Measurements from ENCODE around the gene DHX29. TPM values are rescaled to one million over a fixed set of nuclear protein-coding genes. Genes with fewer than 3 reads are reported as not detected.

Gene DHX29
- total RNA-seq, 4 donors from 2014 or later = 31.8 to 43.3 (median 35.9) TPM

DNA sequence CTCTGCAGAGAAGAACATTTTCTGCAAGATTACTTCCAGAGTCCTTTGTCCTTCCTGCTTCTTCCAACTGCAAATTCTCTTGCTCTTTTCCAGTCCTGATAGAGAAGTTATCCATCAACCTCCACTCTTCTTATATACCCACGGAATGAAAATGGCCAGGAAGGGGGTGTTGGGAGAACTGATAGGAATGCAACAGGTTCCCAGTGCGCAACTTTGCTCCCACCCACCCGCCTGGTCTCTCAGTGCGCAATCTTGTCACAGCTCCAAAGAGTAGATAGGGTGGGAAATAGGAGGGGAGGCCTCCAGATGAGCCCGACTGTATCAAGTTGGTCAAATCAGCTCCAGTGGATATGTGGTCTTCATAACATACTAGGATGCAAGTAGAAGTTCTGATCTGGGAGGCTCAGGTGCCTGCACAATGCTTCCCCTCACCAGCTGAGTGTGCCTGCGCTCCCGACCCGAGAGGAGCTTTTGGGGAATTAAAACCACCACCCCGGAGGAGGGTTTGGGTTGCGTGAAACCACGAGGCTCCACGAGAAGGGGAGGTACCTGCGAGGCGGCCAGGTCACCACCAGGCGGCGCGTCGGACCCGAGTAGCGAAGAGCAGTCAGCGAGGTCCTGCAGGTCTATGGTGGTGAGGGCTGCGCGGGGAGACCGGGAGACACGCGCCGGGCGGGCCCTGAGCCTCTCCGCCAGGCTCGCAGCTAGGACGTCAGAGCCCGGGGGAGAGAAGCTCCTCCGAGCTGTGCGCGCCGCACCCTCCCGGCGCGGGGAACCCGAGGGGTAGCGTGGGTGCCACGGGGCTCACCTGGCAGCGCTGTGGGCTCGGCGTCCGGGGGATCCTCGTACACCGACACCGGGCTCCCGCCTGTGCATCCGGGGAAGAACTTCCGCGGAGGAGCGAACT, 81.2 kb downstream of the DHX29 start:
- WGBS, 2 donors (ENCODE audit: low coverage in 1 of 2) = 7 to 56% methylated on average over 4 to 22 of the region's 54 CpGs
- Histone ChIP-seq H3K36me3 (no peaks in the 10 kb centered on the region), H3K27me3 (peaks cover 100% of the 10 kb centered on the region), H3K4me3 (peak overlapping the region in 1 of 2 donors; percentile 43), H3K4me1 (peaks cover 0 to 36% (median 18%) of the 10 kb centered on the region in 3 donors), H3K27ac (no peak overlapping the region), H3K9me3 (no peaks in the 10 kb centered on the region)
- no peak for TF ChIP-seq EP300 (IDR thresholded peaks at IDR 0.05)
- no peak for TF ChIP-seq POLR2A (IDR thresholded peaks at IDR 0.05)
- TF ChIP-seq POLR2AphosphoS5 (IDR thresholded peaks at IDR 0.05) = no peak
- TF ChIP-seq, protein P1, sequence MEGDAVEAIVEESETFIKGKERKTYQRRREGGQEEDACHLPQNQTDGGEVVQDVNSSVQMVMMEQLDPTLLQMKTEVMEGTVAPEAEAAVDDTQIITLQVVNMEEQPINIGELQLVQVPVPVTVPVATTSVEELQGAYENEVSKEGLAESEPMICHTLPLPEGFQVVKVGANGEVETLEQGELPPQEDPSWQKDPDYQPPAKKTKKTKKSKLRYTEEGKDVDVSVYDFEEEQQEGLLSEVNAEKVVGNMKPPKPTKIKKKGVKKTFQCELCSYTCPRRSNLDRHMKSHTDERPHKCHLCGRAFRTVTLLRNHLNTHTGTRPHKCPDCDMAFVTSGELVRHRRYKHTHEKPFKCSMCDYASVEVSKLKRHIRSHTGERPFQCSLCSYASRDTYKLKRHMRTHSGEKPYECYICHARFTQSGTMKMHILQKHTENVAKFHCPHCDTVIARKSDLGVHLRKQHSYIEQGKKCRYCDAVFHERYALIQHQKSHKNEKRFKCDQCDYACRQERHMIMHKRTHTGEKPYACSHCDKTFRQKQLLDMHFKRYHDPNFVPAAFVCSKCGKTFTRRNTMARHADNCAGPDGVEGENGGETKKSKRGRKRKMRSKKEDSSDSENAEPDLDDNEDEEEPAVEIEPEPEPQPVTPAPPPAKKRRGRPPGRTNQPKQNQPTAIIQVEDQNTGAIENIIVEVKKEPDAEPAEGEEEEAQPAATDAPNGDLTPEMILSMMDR (IDR thresholded peaks at IDR 0.05) = no peak
- peak; percentile 31 for ATAC-seq

DNA sequence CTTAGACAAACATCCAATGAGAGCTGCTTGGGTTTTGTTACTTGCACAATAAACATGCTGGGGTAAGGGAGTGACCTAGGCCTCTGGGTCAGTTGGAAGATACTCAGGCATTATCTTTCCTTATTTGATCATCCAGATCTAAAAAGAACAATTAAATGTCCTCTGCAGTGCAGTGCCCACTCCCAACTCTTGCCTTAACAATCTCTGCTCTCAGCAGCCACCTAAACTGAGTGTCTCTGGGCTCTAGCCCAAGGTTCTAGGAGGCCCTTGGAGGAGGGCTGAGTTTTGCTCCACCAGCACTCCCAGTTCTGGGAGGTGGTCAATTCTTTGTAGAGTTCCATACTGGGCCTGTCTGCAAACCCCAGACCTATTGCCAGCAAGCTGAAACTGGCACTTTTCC, 82.1 kb downstream of the DHX29 start:
- H3K27ac ChIP-seq = no peak overlapping the region
- H3K27me3 ChIP-seq = peaks cover 100% of the 10 kb centered on the region
- no peak for ATAC-seq
- no peak for TF ChIP-seq EP300 (IDR thresholded peaks at IDR 0.05)
- TF ChIP-seq, protein P1 (IDR thresholded peaks at IDR 0.05) = no peak
- TF ChIP-seq POLR2A (IDR thresholded peaks at IDR 0.05) = no peak
- TF ChIP-seq POLR2AphosphoS5 (IDR thresholded peaks at IDR 0.05) = no peak
- H3K4me1 ChIP-seq = peaks cover 0 to 39% (median 13%) of the 10 kb centered on the region in 3 donors
- no peak overlapping the region for H3K4me3 ChIP-seq
- H3K36me3 ChIP-seq = no peaks in the 10 kb centered on the region
- no peaks in the 10 kb centered on the region for H3K9me3 ChIP-seq

DNA sequence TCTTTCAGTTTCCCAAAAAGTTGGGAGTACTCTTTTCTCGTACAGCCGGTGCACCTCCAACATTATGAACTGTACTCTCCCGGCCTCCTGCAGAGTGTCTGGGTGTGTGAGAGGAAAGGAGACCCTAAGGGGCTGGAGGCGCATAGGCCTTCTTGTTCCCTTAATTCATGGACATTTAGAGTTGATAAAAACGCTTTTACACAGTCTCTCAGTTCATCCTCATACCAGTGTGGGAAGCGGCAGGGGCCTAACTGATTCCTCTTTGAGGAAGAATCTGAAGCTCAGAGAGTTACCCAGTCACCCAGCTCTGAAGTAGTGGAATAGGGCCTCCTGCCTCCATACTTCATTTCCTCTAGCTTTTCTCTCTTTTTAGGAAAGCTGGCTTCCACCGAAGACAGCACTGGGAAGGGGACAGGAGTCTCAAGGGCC, 83.7 kb downstream of the DHX29 start:
- no peak for ATAC-seq
- Histone ChIP-seq H3K27me3 (peaks cover 100% of the 10 kb centered on the region), H3K27ac (no peak overlapping the region), H3K36me3 (no peaks in the 10 kb centered on the region), H3K9me3 (no peaks in the 10 kb centered on the region), H3K4me1 (peaks cover 0 to 41% (median 13%) of the 10 kb centered on the region in 3 donors), H3K4me3 (no peak overlapping the region)
- TF ChIP-seq POLR2AphosphoS5 (IDR thresholded peaks at IDR 0.05) = no peak
- TF ChIP-seq EP300 (IDR thresholded peaks at IDR 0.05) = no peak
- TF ChIP-seq, protein P1 (IDR thresholded peaks at IDR 0.05) = no peak
- no peak for TF ChIP-seq POLR2A (IDR thresholded peaks at IDR 0.05)
- 53 to 58% methylated on average over 4 of the region's 7 CpGs for WGBS, 2 donors (ENCODE audit: low coverage in 1 of 2)

DNA sequence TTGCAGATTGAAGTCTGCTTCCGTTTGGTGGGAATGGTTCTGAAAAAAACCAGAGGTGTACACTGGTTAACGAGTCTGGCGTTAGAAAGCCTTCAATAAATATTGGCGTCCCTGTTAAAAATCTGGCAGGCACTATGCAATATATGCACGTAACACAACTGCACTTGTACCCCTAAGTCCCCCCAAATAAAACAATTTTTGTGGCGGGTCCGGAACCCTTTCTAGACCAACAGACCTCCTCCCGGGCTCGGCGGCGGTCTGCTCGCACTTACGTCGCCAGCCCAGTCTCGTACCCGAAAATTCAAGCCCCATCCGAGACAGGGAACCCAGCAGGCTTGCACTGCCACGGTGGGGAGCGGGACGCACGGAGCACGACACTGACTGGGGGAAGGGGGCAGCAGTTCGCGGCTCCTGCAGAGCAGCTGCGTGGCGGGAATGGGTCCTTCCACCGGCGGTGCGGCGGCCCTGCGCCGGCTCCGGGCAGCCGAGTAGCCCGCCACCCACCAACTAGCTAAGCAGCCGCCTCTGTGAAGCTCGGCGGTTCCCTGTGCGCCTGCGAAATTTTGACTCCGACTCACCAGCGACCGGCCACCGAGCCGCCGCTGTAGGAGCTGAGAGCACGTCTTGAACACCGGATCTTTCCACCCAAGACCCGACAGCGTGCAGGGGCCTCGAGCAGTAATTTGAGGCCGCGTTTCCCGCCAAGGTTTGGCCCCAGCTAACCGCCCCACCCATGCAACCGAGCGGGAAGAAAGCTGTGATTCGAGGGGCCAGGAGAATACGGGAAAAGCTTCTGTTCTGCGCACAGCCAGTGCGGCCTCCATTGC, 84.3 kb downstream of the DHX29 start:
- H3K36me3 ChIP-seq = no peaks in the 10 kb centered on the region

More for the DNA sequence above, 84.3 kb downstream of the DHX29 start:
- Histone ChIP-seq H3K4me1 (peaks cover 0 to 41% (median 13%) of the 10 kb centered on the region in 3 donors), H3K4me3 (peak overlapping the region in 1 of 2 donors; percentile 18), H3K9me3 (no peaks in the 10 kb centered on the region), H3K27ac (no peak overlapping the region), H3K27me3 (peaks cover 100% of the 10 kb centered on the region)
- no peak for ATAC-seq
- WGBS, 2 donors (ENCODE audit: low coverage in 1 of 2) = 19 to 29% methylated on average over 3 to 11 of the region's 61 CpGs
- TF ChIP-seq, protein P1 (IDR thresholded peaks at IDR 0.05) = no peak
- TF ChIP-seq POLR2AphosphoS5 (IDR thresholded peaks at IDR 0.05) = no peak

Data from gastroesophageal sphincter (tissue), 4 donors.